Activated CD4-positive, alpha-beta memory T cell treated with anti-CD3 and anti-CD28 coated beads for 36 hours (primary cell): ENCODE measurements around the gene FAM149B1. TPM values are rescaled to one million over a fixed set of nuclear protein-coding genes. Genes with fewer than 3 reads are reported as not detected.

Experiments used
- total RNA-seq, 2 experiments: library from RNA; stranded (reverse); gene quantifications; one replicate each; pipeline ENCODE4 v1.2.3, GENCODE V29; 2021

FAM149B1 gene
- total RNA-seq, 2 experiments from 2014 or later, result 12.8 to 14.6 TPM

Other genes with a start within 250 kb of the FAM149B1 start
- gene PLA2G12B, start 213.3 kb upstream of the FAM149B1 start, total RNA-seq, result not detected
- 10 to 100 TPM; 30.9 to 31.2 TPM for gene P4HA1, start 71.3 kb upstream of the FAM149B1 start, total RNA-seq
- 1 to 10 TPM; 1.0 to 1.4 TPM for gene NUDT13, start 57.7 kb upstream of the FAM149B1 start, total RNA-seq
- gene ECD, start 111 bp upstream of the FAM149B1 start, total RNA-seq, result 10 to 100 TPM; 37.5 to 37.7 TPM
- 10 to 100 TPM; 45.8 to 49.3 TPM for gene DNAJC9, start 79.1 kb downstream of the FAM149B1 start, total RNA-seq
- gene MRPS16, start 84.5 kb downstream of the FAM149B1 start, total RNA-seq, result 100 to 1,000 TPM; 136 to 139 TPM
- gene CFAP70, start 190.7 kb downstream of the FAM149B1 start, total RNA-seq, result under 1 TPM; 0.33 to 0.80 TPM
- gene ANXA7, start 245.9 kb downstream of the FAM149B1 start, total RNA-seq, result 100 to 1,000 TPM; 138 to 143 TPM